IMR-90 (cell line): ENCODE data around the gene TMEM218. TPM values are rescaled to one million over a fixed set of nuclear protein-coding genes. Genes with fewer than 3 reads are reported as not detected.

Source experiments
- ATAC-seq: fragments of 200-7000 bp; cut with Tn5 transposase; 2 replicates; pipeline ENCODE4 v1.9.1; 2020; ENCODE audit warnings: low read depth, mild to moderate bottlenecking, moderate library complexity
- BruUV-seq: library from RNA; stranded (reverse); fragments of 400-500 nt; replicated peaks from 2 replicates; lab custom pipeline; 2021; lab: Mats Ljungman, UMichigan
- CTCF ChIA-PET: fragments of 300-600 bp; formaldehyde crosslinking; extraction: SDS; loops from one replicate; lab custom pipeline; 2021; ENCODE audit warnings: antibody characterized with exemption; lab: Yijun Ruan, JAX
- POLR2A ChIA-PET: fragments of 300-600 bp; sonication (Branson Sonifier 250); formaldehyde crosslinking; loops from one replicate; lab custom pipeline; 2022; ENCODE audit warnings: antibody characterized with exemption; ENCODE audit not compliant: unreplicated experiment; lab: Charles Lee
- DNase-seq: peaks from one replicate; pipeline ENCODE4 v3.0.0; 2013
- H2AFZ ChIP-seq: replicated peaks from 2 replicates; pipeline ENCODE3; 2013; ENCODE audit warnings: low read length, mild to moderate bottlenecking; ENCODE audit not compliant: poor library complexity
- H2AK5ac ChIP-seq: 2 replicates; pipeline ENCODE4 v1.6.1; 2013; ENCODE audit warnings: low read depth, low read length, inconsistent platforms
- H2AK9ac ChIP-seq: replicated peaks from 2 replicates; pipeline ENCODE3; 2013; ENCODE audit warnings: mild to moderate bottlenecking, low read depth, low read length, moderate library complexity; ENCODE audit not compliant: poor library complexity
- H2BK120ac ChIP-seq: 2 replicates; pipeline ENCODE4 v1.6.1; 2013; ENCODE audit warnings: low read depth, low read length, inconsistent platforms
- H2BK15ac ChIP-seq: 3 replicates; pipeline ENCODE4 v1.6.1; 2013; ENCODE audit warnings: low read depth, low read length, inconsistent platforms
- H2BK20ac ChIP-seq: 2 replicates; pipeline ENCODE4 v1.6.1; 2013; ENCODE audit warnings: low read depth, mild to moderate bottlenecking, inconsistent platforms, low read length, moderate library complexity
- H2BK5ac ChIP-seq: 2 replicates; pipeline ENCODE4 v1.6.1; 2013; ENCODE audit warnings: mild to moderate bottlenecking, low read depth, low read length, inconsistent platforms; ENCODE audit not compliant: poor library complexity, severe bottlenecking
- H3K14ac ChIP-seq: replicated peaks from 2 replicates; pipeline ENCODE4 v1.6.1; 2013; ENCODE audit warnings: low read depth, low read length, inconsistent platforms
- H3K18ac ChIP-seq: 2 replicates; pipeline ENCODE4 v1.6.1; 2013; ENCODE audit warnings: low read depth, low read length, control low read depth
- H3K23ac ChIP-seq: 2 replicates; pipeline ENCODE4 v1.6.1; 2013; ENCODE audit warnings: low read depth, low read length, inconsistent platforms
- H3K27ac ChIP-seq: 2 replicates; pipeline ENCODE4 v1.5.1; 2013; ENCODE audit warnings: mild to moderate bottlenecking, control low read depth, low read length; ENCODE audit not compliant: insufficient read depth
- H3K27me3 ChIP-seq: 2 replicates; pipeline ENCODE4 v1.6.1; 2013; ENCODE audit warnings: low read length; ENCODE audit not compliant: control insufficient read depth, insufficient read depth
- H3K36me3 ChIP-seq: 2 replicates; pipeline ENCODE4 v1.6.1; 2013; ENCODE audit warnings: low read length, mixed read lengths; ENCODE audit not compliant: control insufficient read depth, insufficient read depth
- H3K4ac ChIP-seq: 2 replicates; pipeline ENCODE4 v1.6.1; 2013; ENCODE audit warnings: low read depth, low read length, inconsistent platforms
- H3K4me1 ChIP-seq: 2 replicates; pipeline ENCODE4 v1.6.1; 2013; ENCODE audit warnings: low read length, mixed read lengths; ENCODE audit not compliant: control insufficient read depth, insufficient read depth
- H3K4me2 ChIP-seq: 2 replicates; pipeline ENCODE4 v1.6.1; 2013; ENCODE audit warnings: low read depth, mild to moderate bottlenecking, control low read depth, low read length, moderate library complexity
- H3K4me3 ChIP-seq: 2 replicates; pipeline ENCODE4 v1.5.1; 2013; ENCODE audit warnings: low read depth, mild to moderate bottlenecking, control low read depth, low read length, moderate library complexity; ENCODE audit not compliant: insufficient read depth
- H3K56ac ChIP-seq: 2 replicates; pipeline ENCODE4 v1.6.1; 2013; ENCODE audit warnings: low read length, inconsistent platforms; ENCODE audit not compliant: insufficient read depth; ENCODE audit errors: extremely low read depth
- H3K79me1 ChIP-seq, 2 experiments: 2 replicates each; pipeline ENCODE4 v1.6.1; 2013; ENCODE audit warnings: low read length in 2 of 2, inconsistent platforms in 1 of 2, low read depth in 1 of 2
- H3K9ac ChIP-seq: 2 replicates; pipeline ENCODE4 v1.6.1; 2013; ENCODE audit warnings: low read depth, low read length, control low read depth
- H3K9me1 ChIP-seq: 2 replicates; pipeline ENCODE4 v1.6.1; 2013; ENCODE audit warnings: low read length, inconsistent platforms; ENCODE audit not compliant: insufficient read depth
- H3K9me3 ChIP-seq: 2 replicates; pipeline ENCODE4 v1.6.1; 2013; ENCODE audit warnings: low read length; ENCODE audit not compliant: control insufficient read depth, insufficient read depth
- H4K20me1 ChIP-seq: 2 replicates; pipeline ENCODE4 v1.6.1; 2013; ENCODE audit warnings: low read length, inconsistent platforms; ENCODE audit not compliant: insufficient read depth
- H4K5ac ChIP-seq: 2 replicates; pipeline ENCODE4 v1.6.1; 2013; ENCODE audit warnings: mild to moderate bottlenecking, low read depth, low read length, control low read depth
- H4K8ac ChIP-seq, 2 experiments: 2 replicates each; pipeline ENCODE4 v1.6.1; 2013; ENCODE audit warnings: low read depth in 2 of 2, low read length in 2 of 2, control low read depth in 1 of 2, inconsistent platforms in 1 of 2
- H4K91ac ChIP-seq: 2 replicates; pipeline ENCODE4 v1.6.1; 2013; ENCODE audit warnings: low read depth, low read length, inconsistent platforms; ENCODE audit not compliant: insufficient read depth
- CEBPB ChIP-seq: IDR thresholded peaks from 2 replicates; pipeline ENCODE4 v1.6.1; 2012; ENCODE audit warnings: low read depth, low read length, improper control_type of control experiment
- ELK1 ChIP-seq: fragments of 150-350 bp; IDR thresholded peaks from 2 replicates; pipeline ENCODE4 v1.6.1; 2016; ENCODE audit warnings: low read depth, mild to moderate bottlenecking, low read length, moderate library complexity, borderline replicate concordance
- FOS ChIP-seq: fragments of 150-350 bp; IDR thresholded peaks from 2 replicates; pipeline ENCODE4 v1.6.1; 2016; ENCODE audit warnings: low read depth, low read length
- MAFK ChIP-seq: IDR thresholded peaks from 2 replicates; pipeline ENCODE4 v1.6.1; 2012; ENCODE audit warnings: low read depth, low read length, improper control_type of control experiment
- MAZ ChIP-seq: IDR thresholded peaks from 2 replicates; pipeline ENCODE4 v1.6.1; 2012; ENCODE audit warnings: low read depth, mild to moderate bottlenecking, low read length, improper control_type of control experiment, moderate library complexity, borderline replicate concordance
- MXI1 ChIP-seq: IDR thresholded peaks from 2 replicates; pipeline ENCODE4 v1.6.1; 2012; ENCODE audit warnings: low read depth, mild to moderate bottlenecking, low read length, moderate library complexity, borderline replicate concordance
- POLR2A ChIP-seq: IDR thresholded peaks from 2 replicates; pipeline ENCODE4 v1.6.1; 2012; ENCODE audit warnings: mild to moderate bottlenecking, low read depth, low read length
- RFX5 ChIP-seq: IDR thresholded peaks from 2 replicates; pipeline ENCODE4 v1.8.0; 2012; ENCODE audit warnings: low read depth, mild to moderate bottlenecking, low read length, moderate library complexity
- USF2 ChIP-seq: fragments of 150-350 bp; IDR thresholded peaks from 2 replicates; pipeline ENCODE4 v1.6.1; 2017; ENCODE audit warnings: mild to moderate bottlenecking, antibody characterized with exemption, low read length, low read depth
- WGBS, 2 experiments: methylation state at CpG; one replicate each; pipeline versions ENCODE4 v1.1.5 to v1.1.7; 2013; ENCODE audit warnings: missing lambda C conversion rate in 2 of 2; ENCODE audit not compliant: insufficient read length in 1 of 2; ENCODE audit errors: extremely low coverage in 2 of 2; 5-methylcytosine and 5-hydroxymethylcytosine counted together
- dilution Hi-C: fragments of 300-500 bp; cut with HindIII; formaldehyde crosslinking; loops from one replicate; pipeline ENCODE4 v1.14.3; 2018; ENCODE audit warnings: low sequenced_read_pairs; ENCODE audit not compliant: unreplicated experiment
- in situ Hi-C: fragments of 300-500 bp; cut with MboI; formaldehyde crosslinking; loops from 3 replicates; pipeline ENCODE4 v1.14.3; 2019; ENCODE audit warnings: low sequenced_read_pairs, inconsistent platforms, mixed read lengths
- intact Hi-C: fragments of 100-400 bp; cut with micrococcal nuclease; formaldehyde crosslinking; loops from 2 replicates; pipeline ENCODE4 v1.10.0; 2022
- polyA plus RNA-seq, 3 experiments: library from polyadenylated mRNA; depleted of rRNA; stranded (reverse); fragments of >200 nt; gene quantifications; 2 replicates each; pipeline ENCODE4 v1.2.3, GENCODE V29; 2012; ENCODE audit warnings: low replicate concordance in 1 of 3
- total RNA-seq: library from RNA; depleted of rRNA; stranded (reverse); fragments of >200 nt; gene quantifications from 2 replicates; pipeline ENCODE4 v1.2.3, GENCODE V29; 2012
- TF ChIP-seq, protein P1 (sequence below): conservative IDR thresholded peaks from 2 replicates; pipeline ENCODE4 v1.5.1; 2012; ENCODE audit warnings: mild to moderate bottlenecking, low read depth, low read length, improper control_type of control experiment

Gene TMEM218
- total and polyA plus RNA-seq, 2 of the 4 experiments (the other 2 are of a cell fraction), result 19.4 to 23.0 TPM

DNA sequence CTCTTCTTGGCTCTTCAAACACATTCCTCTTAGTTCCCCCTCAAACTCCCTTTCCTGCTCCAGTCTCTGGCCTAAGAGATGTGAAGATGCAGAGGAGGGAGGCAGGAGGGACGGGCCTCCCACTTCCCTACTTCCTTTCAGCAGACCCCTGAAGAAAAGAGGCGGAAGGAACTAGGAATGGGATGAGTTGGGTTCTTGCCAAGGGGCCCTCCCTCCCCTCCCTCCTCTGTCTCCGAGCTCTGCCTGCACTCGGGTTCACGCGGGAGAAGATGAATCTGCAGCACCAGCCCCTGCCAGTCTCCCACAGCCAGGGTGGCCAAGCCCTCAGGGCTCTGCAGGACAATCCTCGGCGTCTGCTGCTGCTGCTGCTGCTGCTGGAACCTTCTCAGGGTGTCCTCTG is 28.8 kb upstream of the TMEM218 start:
- no peak overlapping the region for H4K91ac ChIP-seq
- in situ Hi-C loops (loop anchor here (10.0 kb wide), 1 partner anchor 165 kb away; no protein-coding TSS in a partner anchor), intact Hi-C loops (loop anchor here (2.0 to 5.0 kb wide), 4 partner anchors 169 to 723 kb away; no protein-coding TSS in a partner anchor), dilution Hi-C loops (no loop called here)
- no peak overlapping the region for H3K4ac ChIP-seq
- no peaks in the 10 kb centered on the region for H3K9me1 ChIP-seq
- no peak for ATAC-seq
- H3K14ac ChIP-seq, result no peak overlapping the region
- no peak overlapping the region for H2AK5ac ChIP-seq
- no CpG with 5 or more reads among the region's 8 CpGs for WGBS, 2 experiments
- H3K56ac ChIP-seq, result no peak overlapping the region
- H3K23ac ChIP-seq, result no peak overlapping the region
- H3K79me1 ChIP-seq, result no peaks in the 10 kb centered on the region
- no peak overlapping the region for H3K4me3 ChIP-seq
- no peak overlapping the region; the same call in 1 of the 2 replicates for H4K5ac ChIP-seq
- no peaks in the 10 kb centered on the region for H4K20me1 ChIP-seq
- no peaks in the 10 kb centered on the region for H3K36me3 ChIP-seq
- no peak overlapping the region for H2BK15ac ChIP-seq
- no peak overlapping the region for H3K18ac ChIP-seq
- ChIA-PET CTCF (interaction anchor here (1.0 to 3.5 kb wide), 2 partner anchors 9 to 49 kb away, joined by 3 to 34 read pairs; no protein-coding TSS in a partner anchor), POLR2A (no interaction called here)
- no peak overlapping the region for H2BK20ac ChIP-seq
- H2BK120ac ChIP-seq, result no peak overlapping the region
- H3K27ac ChIP-seq, result no peak overlapping the region
- DNase-seq, result no peak
- no TSS peak for BruUV-seq
- no peak overlapping the region for H3K4me2 ChIP-seq
- no peak overlapping the region for H2BK5ac ChIP-seq
- H3K4me1 ChIP-seq, result no peaks in the 10 kb centered on the region; the same call in 1 of the 2 replicates
- H2AK9ac ChIP-seq, result no peak overlapping the region
- H2AFZ ChIP-seq, result no peak overlapping the region
- peaks cover 13% of the 10 kb centered on the region for H3K27me3 ChIP-seq
- H3K9ac ChIP-seq, result no peak overlapping the region
- H4K8ac ChIP-seq, result no peak overlapping the region
- no peaks in the 10 kb centered on the region for H3K9me3 ChIP-seq
- no peak for TF ChIP-seq RFX5
- TF ChIP-seq USF2, result no peak
- no peak for TF ChIP-seq MAZ
- TF ChIP-seq CEBPB, result no peak
- TF ChIP-seq MXI1, result no peak
- TF ChIP-seq, protein P1, sequence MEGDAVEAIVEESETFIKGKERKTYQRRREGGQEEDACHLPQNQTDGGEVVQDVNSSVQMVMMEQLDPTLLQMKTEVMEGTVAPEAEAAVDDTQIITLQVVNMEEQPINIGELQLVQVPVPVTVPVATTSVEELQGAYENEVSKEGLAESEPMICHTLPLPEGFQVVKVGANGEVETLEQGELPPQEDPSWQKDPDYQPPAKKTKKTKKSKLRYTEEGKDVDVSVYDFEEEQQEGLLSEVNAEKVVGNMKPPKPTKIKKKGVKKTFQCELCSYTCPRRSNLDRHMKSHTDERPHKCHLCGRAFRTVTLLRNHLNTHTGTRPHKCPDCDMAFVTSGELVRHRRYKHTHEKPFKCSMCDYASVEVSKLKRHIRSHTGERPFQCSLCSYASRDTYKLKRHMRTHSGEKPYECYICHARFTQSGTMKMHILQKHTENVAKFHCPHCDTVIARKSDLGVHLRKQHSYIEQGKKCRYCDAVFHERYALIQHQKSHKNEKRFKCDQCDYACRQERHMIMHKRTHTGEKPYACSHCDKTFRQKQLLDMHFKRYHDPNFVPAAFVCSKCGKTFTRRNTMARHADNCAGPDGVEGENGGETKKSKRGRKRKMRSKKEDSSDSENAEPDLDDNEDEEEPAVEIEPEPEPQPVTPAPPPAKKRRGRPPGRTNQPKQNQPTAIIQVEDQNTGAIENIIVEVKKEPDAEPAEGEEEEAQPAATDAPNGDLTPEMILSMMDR, result no peak
- TF ChIP-seq POLR2A, result no peak
- no peak for TF ChIP-seq FOS
- no peak for TF ChIP-seq ELK1
- TF ChIP-seq MAFK, result no peak
